Ascending aorta (tissue), 2 donors: Measurements from ENCODE around the gene DOC2B. TPM values are rescaled to one million over a fixed set of nuclear protein-coding genes. Genes with fewer than 3 reads are reported as not detected.

Experiments
- DNase-seq, 2 donors: peaks; one replicate each; pipeline ENCODE4 v3.0.0-alpha.2; 2019; ENCODE audit warnings: low spot score in 2 of 2
- H3K27ac ChIP-seq, 2 donors: fragments of 200-600 bp; sonication (generic); one replicate each; pipeline ENCODE4 v1.5.1; 2016 to 2017; ENCODE audit warnings: mild to moderate bottlenecking in 1 of 2
- H3K27me3 ChIP-seq: fragments of 200-600 bp; sonication (generic); one replicate; pipeline ENCODE4 v1.5.1; 2017
- H3K36me3 ChIP-seq, 2 donors: fragments of 200-600 bp; sonication (generic); one replicate each; pipeline ENCODE4 v1.5.1; 2016
- H3K4me1 ChIP-seq, 2 donors: fragments of 200-600 bp; sonication (generic); one replicate each; pipeline ENCODE4 v1.5.1; 2016 to 2017; ENCODE audit warnings: mild to moderate bottlenecking in 1 of 2
- H3K4me3 ChIP-seq, 2 donors: fragments of 200-600 bp; sonication (generic); one replicate each; pipeline ENCODE4 v1.5.1; 2016 to 2017; ENCODE audit warnings: mild to moderate bottlenecking in 1 of 2
- H3K9me3 ChIP-seq, 2 donors: fragments of 200-600 bp; sonication (generic); one replicate each; pipeline ENCODE4 v1.5.1; 2016
- CTCF ChIP-seq, 3 experiments: fragments of 200-600 bp in 2 of 3; fragments of 450-650 bp in 1 of 3; sonication (generic) in 2 of 3; IDR thresholded peaks; one replicate each; pipeline ENCODE4 v1.5.1; 2016 to 2019; ENCODE audit warnings: antibody characterized with exemption in 3 of 3, mild to moderate bottlenecking in 1 of 3, moderate library complexity in 1 of 3
- intact Hi-C: fragments of 100-400 bp; cut with DNase I; formaldehyde crosslinking; loops from one replicate; pipeline ENCODE4 v1.15.1; 2023
- total RNA-seq: library from RNA; depleted of rRNA; stranded (reverse); fragments of >200 nt; gene quantifications from one replicate; pipeline ENCODE4 v1.1.0, GENCODE V29; 2016

The DOC2B gene
- total RNA-seq, 1 donor from 2014 or later: 200 TPM

- Histone ChIP-seq H3K4me1 (no peaks in the 10 kb centered on the region), H3K9me3 (no peaks in the 10 kb centered on the region), H3K27me3 (no peaks in the 10 kb centered on the region), H3K4me3 (no peak overlapping the region), H3K27ac (no peak overlapping the region), H3K36me3 (no peaks in the 10 kb centered on the region)
- intact Hi-C loops: no loop called here
- DNase-seq: no peak
- no peak for TF ChIP-seq CTCF (IDR thresholded peaks at IDR 0.05)
Measured at GRCh38 chr17:163514-164098, 17.8 kb downstream of the DOC2B start.

- intact Hi-C loops: no loop called here
Measured at GRCh38 chr17:162689-163088, 18.8 kb downstream of the DOC2B start.

GRCh38 chr17:161481-161880 lies 20.0 kb downstream of the DOC2B start:
- Histone ChIP-seq H3K9me3 (no peaks in the 10 kb centered on the region), H3K36me3 (no peaks in the 10 kb centered on the region), H3K27ac (no peak overlapping the region), H3K27me3 (no peaks in the 10 kb centered on the region), H3K4me3 (no peak overlapping the region), H3K4me1 (no peaks in the 10 kb centered on the region)
- intact Hi-C loops: no loop called here
- no peak for TF ChIP-seq CTCF (IDR thresholded peaks at IDR 0.05)
- DNase-seq: no peak

More at GRCh38 chr17:162689-163088, 18.8 kb downstream of the DOC2B start:
- H3K27ac ChIP-seq: no peak overlapping the region
- H3K4me1 ChIP-seq: no peaks in the 10 kb centered on the region
- no peaks in the 10 kb centered on the region for H3K36me3 ChIP-seq
- H3K27me3 ChIP-seq: no peaks in the 10 kb centered on the region
- DNase-seq: no peak
- H3K4me3 ChIP-seq: no peak overlapping the region
- no peak for TF ChIP-seq CTCF (IDR thresholded peaks at IDR 0.05)
- H3K9me3 ChIP-seq: no peaks in the 10 kb centered on the region

GRCh38 chr17:160336-160735 lies 21.1 kb downstream of the DOC2B start:
- no peak for DNase-seq
- H3K36me3 ChIP-seq: no peaks in the 10 kb centered on the region
- no peaks in the 10 kb centered on the region for H3K4me1 ChIP-seq
- H3K9me3 ChIP-seq: no peaks in the 10 kb centered on the region
- no peaks in the 10 kb centered on the region for H3K27me3 ChIP-seq
- TF ChIP-seq CTCF (IDR thresholded peaks at IDR 0.05): no peak
- no peak overlapping the region for H3K27ac ChIP-seq
- H3K4me3 ChIP-seq: no peak overlapping the region
- intact Hi-C loops: no loop called here

- Histone ChIP-seq H3K4me1 (no peaks in the 10 kb centered on the region), H3K4me3 (no peak overlapping the region), H3K9me3 (no peaks in the 10 kb centered on the region), H3K36me3 (no peaks in the 10 kb centered on the region), H3K27me3 (no peaks in the 10 kb centered on the region), H3K27ac (no peak overlapping the region)
- intact Hi-C loops: no loop called here
- DNase-seq: no peak
- TF ChIP-seq CTCF (IDR thresholded peaks at IDR 0.05): no peak
Measured at GRCh38 chr17:159609-160008, 21.8 kb downstream of the DOC2B start.

GRCh38 chr17:158379-158778 lies 23.1 kb downstream of the DOC2B start:
- Histone ChIP-seq H3K27ac (no peak overlapping the region), H3K4me3 (no peak overlapping the region), H3K4me1 (no peaks in the 10 kb centered on the region), H3K9me3 (no peaks in the 10 kb centered on the region), H3K27me3 (no peaks in the 10 kb centered on the region), H3K36me3 (no peaks in the 10 kb centered on the region)
- intact Hi-C loops: no loop called here
- no peak for DNase-seq
- TF ChIP-seq CTCF (IDR thresholded peaks at IDR 0.05): no peak
